Measurements from ENCODE around the gene CD8B. TPM values are rescaled to one million over a fixed set of nuclear protein-coding genes. Genes with fewer than 3 reads are reported as not detected.
"Not testable (repeated sequence)": the region's sequence is repeated elsewhere in the genome, so short reads cannot be mapped to it uniquely, and the experiment has no call there.

The CD8B gene
- total RNA-seq, result not detected in 2 replicates
- long read RNA-seq, result 0 reads

- DNase-seq (ENCODE audit: low read depth, low spot score); H3K36me3 Mint-ChIP-seq (ENCODE audit: low read depth); H3K27ac Mint-ChIP-seq (ENCODE audit: unreplicated experiment); H3K9me3 Mint-ChIP-seq; H3K4me3 Mint-ChIP-seq; H3K4me1 Mint-ChIP-seq: not testable (repeated sequence)
- H3K27me3 Mint-ChIP-seq (ENCODE audit: low read depth), result peaks cover 27% of the 10 kb centered on the region
Measured at GRCh38 chr2:86861628-86862379, at the start of gene CD8B. TSS of gene CD8B (minus strand) at chr2:86861886. CDS start at chr2:86861865, 21 bp downstream.

- H3K9me3 Mint-ChIP-seq; H3K4me1 Mint-ChIP-seq; DNase-seq (ENCODE audit: low read depth, low spot score); H3K27ac Mint-ChIP-seq (ENCODE audit: unreplicated experiment); H3K4me3 Mint-ChIP-seq; H3K27me3 Mint-ChIP-seq (ENCODE audit: low read depth); H3K36me3 Mint-ChIP-seq (ENCODE audit: low read depth): not testable (repeated sequence)
Measured at GRCh38 chr2:86905868-86906267, 44.2 kb upstream of the CD8B start.

- H3K4me3 Mint-ChIP-seq; H3K9me3 Mint-ChIP-seq; H3K27ac Mint-ChIP-seq (ENCODE audit: unreplicated experiment); H3K36me3 Mint-ChIP-seq (ENCODE audit: low read depth); DNase-seq (ENCODE audit: low read depth, low spot score); H3K27me3 Mint-ChIP-seq (ENCODE audit: low read depth); H3K4me1 Mint-ChIP-seq: not testable (repeated sequence)
Measured at GRCh38 chr2:86900687-86901086, 39.0 kb upstream of the CD8B start.

DNA sequence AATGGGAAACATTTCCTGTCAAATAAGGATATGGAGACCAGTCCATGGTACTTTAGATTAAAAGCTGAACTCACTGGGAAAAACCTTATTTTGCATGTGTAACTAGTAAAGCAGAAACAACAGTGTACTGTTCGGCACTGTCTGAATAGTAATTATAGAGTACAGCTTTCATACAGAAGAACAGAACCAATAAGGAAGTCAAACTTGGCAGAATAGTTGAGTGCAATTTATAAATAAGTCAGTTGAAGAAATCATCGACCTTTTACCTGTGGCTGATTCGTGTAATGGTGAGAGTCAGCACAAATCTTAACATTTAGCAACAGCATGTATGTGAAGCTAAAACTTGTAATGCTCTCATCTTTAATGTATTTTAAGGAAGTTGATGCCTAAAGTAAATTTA lies 24.3 kb upstream of the CD8B start:
- H3K36me3 Mint-ChIP-seq (ENCODE audit: low read depth); H3K4me3 Mint-ChIP-seq; H3K9me3 Mint-ChIP-seq; H3K27me3 Mint-ChIP-seq (ENCODE audit: low read depth); H3K27ac Mint-ChIP-seq (ENCODE audit: unreplicated experiment); DNase-seq (ENCODE audit: low read depth, low spot score); H3K4me1 Mint-ChIP-seq: not testable (repeated sequence)

- H3K4me3 Mint-ChIP-seq; DNase-seq (ENCODE audit: low read depth, low spot score); H3K4me1 Mint-ChIP-seq; H3K27me3 Mint-ChIP-seq (ENCODE audit: low read depth); H3K9me3 Mint-ChIP-seq; H3K36me3 Mint-ChIP-seq (ENCODE audit: low read depth); H3K27ac Mint-ChIP-seq (ENCODE audit: unreplicated experiment): not testable (repeated sequence)
Measured at GRCh38 chr2:86882865-86883264, 21.2 kb upstream of the CD8B start.

GRCh38 chr2:86882118-86882665 lies 20.5 kb upstream of the CD8B start:
- not testable (repeated sequence) for H3K27ac Mint-ChIP-seq (ENCODE audit: unreplicated experiment); H3K27me3 Mint-ChIP-seq (ENCODE audit: low read depth); H3K9me3 Mint-ChIP-seq; H3K36me3 Mint-ChIP-seq (ENCODE audit: low read depth); H3K4me1 Mint-ChIP-seq; H3K4me3 Mint-ChIP-seq; DNase-seq (ENCODE audit: low read depth, low spot score)

- not testable (repeated sequence) for H3K4me1 Mint-ChIP-seq; H3K9me3 Mint-ChIP-seq; DNase-seq (ENCODE audit: low read depth, low spot score)
Measured at GRCh38 chr2:86878986-86879385, 17.3 kb upstream of the CD8B start.

GRCh38 chr2:86870941-86871340 lies 9.3 kb upstream of the CD8B start:
- H3K27me3 Mint-ChIP-seq (ENCODE audit: low read depth); H3K4me1 Mint-ChIP-seq: not testable (repeated sequence)

More at GRCh38 chr2:86878986-86879385, 17.3 kb upstream of the CD8B start:
- H3K27ac Mint-ChIP-seq (ENCODE audit: unreplicated experiment); H3K27me3 Mint-ChIP-seq (ENCODE audit: low read depth); H3K36me3 Mint-ChIP-seq (ENCODE audit: low read depth); H3K4me3 Mint-ChIP-seq: not testable (repeated sequence)

DNA sequence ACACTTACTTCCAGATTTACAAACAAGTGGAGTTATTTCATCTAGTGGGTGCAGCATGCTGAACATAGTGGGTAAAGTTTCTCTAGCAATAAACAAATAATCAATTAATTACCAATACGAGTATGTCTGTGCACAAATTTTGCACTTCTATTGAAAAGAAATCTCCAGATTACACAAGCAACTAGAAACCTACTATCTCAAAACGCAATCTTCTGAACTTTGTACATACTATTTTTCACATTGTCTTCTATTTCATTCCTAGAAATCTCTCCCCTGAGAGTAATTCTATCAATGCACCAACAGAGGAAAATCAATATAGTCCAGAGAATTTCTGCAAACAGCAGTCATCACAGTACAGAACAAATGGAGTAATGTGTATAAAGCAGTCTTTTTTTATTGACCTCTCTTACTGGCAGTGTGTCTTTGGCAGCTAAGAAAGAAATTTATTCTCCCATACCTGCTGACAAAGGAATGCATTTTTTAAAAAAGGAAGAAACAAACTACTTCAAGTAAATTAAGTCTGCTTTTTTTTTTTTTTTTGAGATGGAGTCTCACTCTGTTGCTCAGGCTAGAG lies 7.3 kb upstream of the CD8B start:
- not testable (repeated sequence) for DNase-seq (ENCODE audit: low read depth, low spot score); H3K36me3 Mint-ChIP-seq (ENCODE audit: low read depth); H3K9me3 Mint-ChIP-seq; H3K27ac Mint-ChIP-seq (ENCODE audit: unreplicated experiment); H3K4me3 Mint-ChIP-seq; H3K27me3 Mint-ChIP-seq (ENCODE audit: low read depth); H3K4me1 Mint-ChIP-seq

More at GRCh38 chr2:86870941-86871340, 9.3 kb upstream of the CD8B start:
- H3K4me3 Mint-ChIP-seq; DNase-seq (ENCODE audit: low read depth, low spot score); H3K9me3 Mint-ChIP-seq; H3K36me3 Mint-ChIP-seq (ENCODE audit: low read depth); H3K27ac Mint-ChIP-seq (ENCODE audit: unreplicated experiment): not testable (repeated sequence)

DNA sequence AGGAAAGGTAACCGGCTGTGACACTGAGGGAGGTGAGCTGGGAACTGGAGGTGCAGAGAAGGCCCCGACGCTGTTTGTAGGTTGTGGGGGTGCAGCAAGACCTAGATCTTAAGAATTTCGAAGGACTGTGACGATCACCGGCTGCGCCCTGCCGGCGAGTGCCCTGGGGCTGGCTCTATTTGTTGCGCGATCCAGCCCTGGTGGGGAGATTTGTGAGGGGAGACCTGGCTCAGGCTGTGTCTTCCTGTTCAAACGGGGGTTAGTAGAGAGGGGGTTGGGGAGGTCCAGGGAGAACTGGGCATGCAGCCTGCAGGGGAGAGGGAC lies 656 bp upstream of the CD8B start:
- DNase-seq (ENCODE audit: low read depth, low spot score); H3K4me3 Mint-ChIP-seq; H3K36me3 Mint-ChIP-seq (ENCODE audit: low read depth); H3K9me3 Mint-ChIP-seq; H3K4me1 Mint-ChIP-seq; H3K27ac Mint-ChIP-seq (ENCODE audit: unreplicated experiment): not testable (repeated sequence)
- H3K27me3 Mint-ChIP-seq (ENCODE audit: low read depth), result peaks cover 27% of the 10 kb centered on the region

DNA sequence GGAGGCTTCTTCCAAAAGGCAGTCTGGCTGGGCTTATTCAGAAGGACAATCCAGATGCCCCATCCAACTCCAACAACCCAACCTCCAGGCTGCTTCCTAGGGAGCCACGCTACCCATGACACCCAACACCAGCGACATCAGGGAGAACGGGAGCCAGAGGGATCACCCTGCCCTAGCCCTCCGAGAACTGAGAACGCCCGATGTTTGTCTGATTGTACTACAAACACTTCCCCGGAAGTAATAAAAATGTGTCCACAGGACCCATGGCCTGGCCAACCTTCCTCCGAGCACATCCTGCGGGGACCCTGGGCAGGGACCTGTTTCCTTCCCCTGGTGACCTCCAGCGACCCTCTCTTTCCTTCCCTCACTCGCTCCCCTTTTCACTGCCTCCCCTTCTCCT lies 511 bp downstream of the CD8B start:
- H3K4me1 Mint-ChIP-seq; H3K36me3 Mint-ChIP-seq (ENCODE audit: low read depth); H3K9me3 Mint-ChIP-seq; H3K27ac Mint-ChIP-seq (ENCODE audit: unreplicated experiment); H3K4me3 Mint-ChIP-seq; DNase-seq (ENCODE audit: low read depth, low spot score): not testable (repeated sequence)
- peaks cover 27% of the 10 kb centered on the region for H3K27me3 Mint-ChIP-seq (ENCODE audit: low read depth)

DNA sequence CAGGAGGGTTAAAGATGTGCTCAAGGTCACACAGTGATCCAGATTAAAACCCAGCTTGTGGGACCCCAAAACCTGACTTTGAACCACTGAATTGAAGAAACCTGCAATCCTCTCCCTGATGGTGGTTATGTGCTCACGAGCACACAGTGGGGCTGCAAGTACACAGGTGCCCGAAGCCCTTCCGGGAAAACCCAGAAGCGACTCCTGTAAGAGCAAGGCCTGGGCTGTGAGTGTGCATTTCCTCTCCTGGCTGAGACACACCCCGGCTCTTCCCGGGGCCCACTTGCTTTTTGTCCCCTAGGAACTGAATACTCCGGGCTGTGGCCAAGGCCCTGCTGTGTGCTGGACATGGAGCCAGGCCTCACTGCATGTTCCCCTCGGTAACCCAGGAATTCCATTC lies 1.1 kb downstream of the CD8B start:
- peaks cover 27% of the 10 kb centered on the region for H3K27me3 Mint-ChIP-seq (ENCODE audit: low read depth)
- H3K27ac Mint-ChIP-seq (ENCODE audit: unreplicated experiment); H3K36me3 Mint-ChIP-seq (ENCODE audit: low read depth); DNase-seq (ENCODE audit: low read depth, low spot score); H3K9me3 Mint-ChIP-seq; H3K4me1 Mint-ChIP-seq; H3K4me3 Mint-ChIP-seq: not testable (repeated sequence)

DNA sequence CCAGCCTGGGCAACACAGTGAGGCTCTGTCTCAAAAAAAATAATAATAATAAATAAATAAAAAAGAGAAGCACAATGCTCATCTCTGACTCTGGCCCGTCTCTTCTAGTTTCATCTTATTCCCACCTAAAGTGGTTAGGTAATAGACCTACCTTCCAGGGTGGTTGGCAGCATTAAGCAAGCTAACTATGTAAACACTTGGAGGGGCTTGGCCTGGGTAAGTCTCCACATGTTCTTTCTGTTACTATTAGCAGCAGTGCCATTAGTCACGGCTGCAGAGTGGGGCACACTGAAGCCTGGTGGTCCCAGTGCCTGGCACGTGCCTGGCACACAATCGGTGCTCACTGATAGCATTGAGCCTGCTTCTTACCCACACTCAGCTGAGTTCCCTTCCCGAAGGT lies 4.0 kb downstream of the CD8B start:
- not testable (repeated sequence) for H3K4me1 Mint-ChIP-seq; H3K27ac Mint-ChIP-seq (ENCODE audit: unreplicated experiment); H3K9me3 Mint-ChIP-seq; H3K36me3 Mint-ChIP-seq (ENCODE audit: low read depth); DNase-seq (ENCODE audit: low read depth, low spot score); H3K4me3 Mint-ChIP-seq
- peaks cover 15% of the 10 kb centered on the region for H3K27me3 Mint-ChIP-seq (ENCODE audit: low read depth)

- H3K27ac Mint-ChIP-seq (ENCODE audit: unreplicated experiment), result not testable (repeated sequence)
Measured at GRCh38 chr2:86856498-86856897, 5.2 kb downstream of the CD8B start.

More at GRCh38 chr2:86856498-86856897, 5.2 kb downstream of the CD8B start:
- H3K4me3 Mint-ChIP-seq; H3K9me3 Mint-ChIP-seq; H3K4me1 Mint-ChIP-seq; DNase-seq (ENCODE audit: low read depth, low spot score); H3K36me3 Mint-ChIP-seq (ENCODE audit: low read depth): not testable (repeated sequence)
- peaks cover 11% of the 10 kb centered on the region for H3K27me3 Mint-ChIP-seq (ENCODE audit: low read depth)
